Coronary artery (tissue), 2 donors: ENCODE results near the gene DSCAM.

ENCODE experiments used
- DNase-seq: peaks from one replicate; pipeline ENCODE4 v3.0.0-alpha.2; 2017; ENCODE audit warnings: low spot score
- H3K27ac ChIP-seq, 2 donors: fragments of 200-600 bp; sonication (generic); one replicate each; pipeline ENCODE4 v1.5.1; 2016 to 2019
- H3K4me3 ChIP-seq: fragments of 200-600 bp; sonication (generic); 2 replicates; pipeline ENCODE4 v1.5.1; 2016; ENCODE audit warnings: mild to moderate bottlenecking, moderate library complexity
- CTCF ChIP-seq: fragments of 200-600 bp; sonication (generic); IDR thresholded peaks from one replicate; pipeline ENCODE4 v1.5.1; 2019; ENCODE audit warnings: antibody characterized with exemption

Gene DSCAM

DNA sequence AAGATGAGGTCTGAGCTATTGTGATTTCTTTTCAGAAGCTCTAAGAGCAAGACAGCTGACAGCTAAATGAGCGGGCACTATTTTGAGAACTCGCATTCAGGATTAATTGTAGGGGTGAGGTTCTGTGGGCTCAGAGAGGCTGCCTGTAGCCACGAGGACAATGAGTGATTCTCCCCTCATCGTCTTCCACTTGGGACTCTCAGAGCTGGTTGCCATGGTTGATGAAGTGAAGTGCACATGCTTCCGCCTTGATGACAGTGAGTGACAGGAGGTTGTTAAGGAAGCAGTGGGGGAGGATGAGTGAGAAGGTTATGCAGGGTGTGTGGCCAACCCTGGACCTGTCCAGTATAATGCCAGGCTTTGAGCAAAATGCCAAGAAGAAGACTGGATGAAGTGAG is 638.0 kb downstream of the DSCAM start:
- Histone ChIP-seq H3K4me3 (no peak overlapping the region), H3K27ac (no peak overlapping the region)
- DNase-seq: no peak
- TF ChIP-seq CTCF: no peak

DNA sequence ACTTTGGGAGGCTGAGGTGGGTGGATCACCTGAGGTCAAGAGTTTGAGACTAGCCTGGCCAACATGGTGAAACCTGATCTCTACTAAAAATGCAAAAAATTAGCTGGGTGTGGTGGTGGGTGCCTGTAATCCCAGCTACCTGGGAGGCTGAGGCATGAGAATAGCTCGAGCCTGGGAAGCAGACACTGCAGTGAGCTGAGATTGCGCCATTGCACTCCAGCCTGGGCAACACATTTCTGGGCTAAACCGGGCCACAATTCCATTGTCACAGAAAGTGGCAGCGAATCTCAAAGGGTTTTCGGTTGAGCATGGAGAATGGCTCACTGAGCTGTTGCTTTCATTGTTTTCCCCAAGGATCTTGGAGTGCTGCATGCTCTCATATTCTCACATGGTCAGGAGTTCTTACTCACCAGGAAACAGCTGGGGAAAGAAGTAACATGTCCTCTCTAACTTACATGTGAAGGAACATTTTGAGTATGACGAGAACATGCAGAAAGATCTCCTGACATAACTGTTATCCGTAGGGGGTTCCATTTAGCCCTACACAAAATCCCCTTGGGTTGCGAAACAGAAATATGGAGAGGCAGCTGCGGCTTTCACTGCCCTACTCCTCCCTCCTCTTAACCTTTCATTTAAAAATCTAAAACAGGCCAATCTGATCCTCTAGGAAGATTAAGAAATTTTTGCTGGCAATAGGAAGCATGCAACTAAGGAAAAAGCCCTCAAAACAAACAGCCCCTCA is 638.6 kb downstream of the DSCAM start:
- DNase-seq: no peak
- no peak for TF ChIP-seq CTCF
- Histone ChIP-seq H3K27ac (no peak overlapping the region), H3K4me3 (no peak overlapping the region)

- no peak overlapping the region for H3K4me3 ChIP-seq
- TF ChIP-seq CTCF: no peak
- no peak for DNase-seq
- no peak overlapping the region for H3K27ac ChIP-seq
Observed at GRCh38 chr21:40200946-40201345, 646.0 kb downstream of the DSCAM start.

DNA sequence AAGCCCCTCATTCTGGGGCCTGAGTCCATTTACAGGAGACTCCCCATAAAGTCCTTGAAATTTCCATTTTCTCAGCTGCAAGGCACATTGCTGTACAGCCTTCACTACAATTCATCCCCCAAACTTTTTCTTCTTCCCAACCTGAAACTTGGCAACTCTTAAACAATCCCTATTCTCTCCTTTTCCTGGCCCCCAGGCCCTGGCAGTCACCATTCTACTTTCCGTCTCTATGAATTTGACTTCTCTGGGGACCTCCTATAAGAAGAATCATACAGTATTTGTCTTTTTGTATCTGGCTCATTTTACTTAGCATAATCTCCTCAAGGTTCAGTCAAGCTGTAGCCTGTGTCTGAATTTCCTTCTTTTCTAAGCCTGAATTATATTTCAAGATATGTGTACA is 646.8 kb downstream of the DSCAM start:
- Histone ChIP-seq H3K4me3 (no peak overlapping the region), H3K27ac (no peak overlapping the region)
- no peak for DNase-seq
- no peak for TF ChIP-seq CTCF

DNA sequence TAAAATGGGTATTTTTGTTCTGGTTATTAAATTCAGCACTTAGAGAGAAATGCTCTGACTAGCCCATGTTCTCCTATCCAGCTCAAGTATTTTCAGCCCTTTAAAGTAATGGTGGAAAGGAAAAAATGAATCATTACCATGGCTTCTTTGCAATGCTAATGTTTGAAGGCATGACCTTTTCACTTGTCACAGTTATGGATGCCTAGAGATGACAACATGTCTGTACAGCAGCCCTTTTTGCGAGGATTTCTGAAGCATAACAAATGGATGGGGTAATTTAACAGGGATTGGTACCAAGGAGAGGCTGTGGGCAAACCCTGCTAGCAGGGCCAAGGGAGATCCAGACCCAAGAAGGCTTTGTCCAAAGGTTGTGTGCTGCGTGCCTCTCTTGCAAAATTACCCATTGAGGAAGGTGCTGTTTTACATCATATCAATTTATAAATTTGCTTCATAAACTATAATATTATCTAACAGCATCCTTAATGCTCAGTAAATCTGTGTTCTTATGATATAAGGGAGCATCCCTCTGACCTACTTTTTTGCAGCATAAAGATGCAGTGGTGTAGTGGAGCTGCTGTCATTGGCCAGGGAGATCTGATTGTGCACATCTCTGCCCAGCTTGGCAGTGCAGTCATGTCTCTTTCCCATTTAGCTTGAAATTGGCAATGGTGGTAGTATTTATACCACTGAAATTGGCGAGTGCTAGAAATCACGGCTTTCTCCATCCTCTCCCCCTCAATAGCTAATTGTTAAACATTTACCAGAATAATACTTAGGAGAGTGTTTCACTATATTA is 652.6 kb downstream of the DSCAM start:
- Histone ChIP-seq H3K27ac (no peak overlapping the region), H3K4me3 (no peak overlapping the region)
- no peak for DNase-seq
- TF ChIP-seq CTCF: no peak

- TF ChIP-seq CTCF: no peak
- no peak for DNase-seq
- no peak overlapping the region for H3K4me3 ChIP-seq
- H3K27ac ChIP-seq: no peak overlapping the region
Observed at GRCh38 chr21:40191616-40192015, 655.3 kb downstream of the DSCAM start.

GRCh38 chr21:40191196-40191595 is 655.8 kb downstream of the DSCAM start:
- no peak for DNase-seq
- no peak for TF ChIP-seq CTCF

More at GRCh38 chr21:40191196-40191595, 655.8 kb downstream of the DSCAM start:
- no peak overlapping the region for H3K27ac ChIP-seq
- H3K4me3 ChIP-seq: no peak overlapping the region
